H1 (cell line): ENCODE results near the gene PIAS4. TPM values are rescaled to one million over a fixed set of nuclear protein-coding genes. Genes with fewer than 3 reads are reported as not detected.

Experiments used
- CTCF ChIA-PET: fragments of 300-600 bp; sonication (Branson Sonifier 250); formaldehyde crosslinking; loops from one replicate; lab custom pipeline; 2021; ENCODE audit not compliant: partially characterized antibody; lab: Charles Lee
- POLR2A ChIA-PET: fragments of 300-600 bp; sonication (Branson Sonifier 250); formaldehyde crosslinking; loops from one replicate; lab custom pipeline; 2021; ENCODE audit warnings: inconsistent platforms; ENCODE audit not compliant: partially characterized antibody; lab: Charles Lee
- DNase-seq, 2 experiments: peaks; one replicate each; pipeline versions ENCODE4 v3.0.0 to v3.0.0-alpha.2; 2010 to 2022; ENCODE audit warnings: low spot score in 2 of 2, low read depth in 1 of 2, mixed read lengths in 1 of 2
- FAIRE-seq: peaks from 2 replicates; lab custom pipeline; 2011; peaks lifted over from hg19 to GRCh38; lab: Jason Lieb, UNC
- H2AFZ ChIP-seq: 2 replicates; pipeline ENCODE4 v1.8.1; 2012; ENCODE audit warnings: low read length, inconsistent platforms
- H2AK5ac ChIP-seq: 2 replicates; pipeline ENCODE4 v1.6.1; 2013; ENCODE audit warnings: low read depth, low read length
- H2BK120ac ChIP-seq: replicated peaks from 2 replicates; pipeline ENCODE3; 2013; ENCODE audit warnings: low read depth, low read length, inconsistent platforms
- H2BK12ac ChIP-seq: 2 replicates; pipeline ENCODE4 v1.6.1; 2013; ENCODE audit warnings: low read depth, low read length
- H2BK15ac ChIP-seq: 2 replicates; pipeline ENCODE4 v1.6.1; 2013; ENCODE audit warnings: low read length
- H2BK20ac ChIP-seq: 2 replicates; pipeline ENCODE4 v1.6.1; 2013; ENCODE audit warnings: low read length
- H2BK5ac ChIP-seq: 2 replicates; pipeline ENCODE4 v1.6.1; 2013; ENCODE audit warnings: low read depth, low read length
- H3K14ac ChIP-seq: 2 replicates; pipeline ENCODE4 v1.6.1; 2013; ENCODE audit warnings: inconsistent platforms; ENCODE audit not compliant: insufficient read length
- H3K18ac ChIP-seq: 2 replicates; pipeline ENCODE4 v1.6.1; 2013; ENCODE audit warnings: low read length; ENCODE audit errors: extremely low read depth
- H3K23ac ChIP-seq: 2 replicates; pipeline ENCODE4 v1.6.1; 2013; ENCODE audit warnings: inconsistent platforms; ENCODE audit not compliant: insufficient read length
- H3K23me2 ChIP-seq: 2 replicates; pipeline ENCODE4 v1.6.1; 2013; ENCODE audit warnings: low read depth, low read length
- H3K27ac ChIP-seq: 2 replicates; pipeline ENCODE4 v1.6.1; 2011; ENCODE audit warnings: low read depth, low read length, inconsistent platforms
- H3K27me3 ChIP-seq, 4 experiments: replicated peaks in 1 of 4; 1 replicate in 1 of 4; 2 replicates in 3 of 4; pipeline versions ENCODE4 v1.6.1 to v1.8.1; 2011 to 2013; ENCODE audit warnings: low read length in 3 of 4, mild to moderate bottlenecking in 3 of 4, inconsistent platforms in 2 of 4, mixed read lengths in 2 of 4, moderate library complexity in 1 of 4; ENCODE audit not compliant: control insufficient read depth in 3 of 4, insufficient read depth in 3 of 4; ENCODE audit errors: extremely low read depth in 1 of 4
- H3K36me3 ChIP-seq, 4 experiments: 2 replicates each; pipeline versions ENCODE4 v1.6.1 to v1.8.1; 2011 to 2013; ENCODE audit warnings: mild to moderate bottlenecking in 4 of 4, low read length in 3 of 4, moderate library complexity in 2 of 4, control low read depth in 1 of 4, inconsistent platforms in 1 of 4; ENCODE audit not compliant: insufficient read depth in 4 of 4, control insufficient read depth in 2 of 4
- H3K4ac ChIP-seq: replicated peaks from 2 replicates; pipeline ENCODE3; 2013; ENCODE audit warnings: low read length, low read depth, mixed read lengths, inconsistent platforms; ENCODE audit not compliant: insufficient read length
- H3K4me1 ChIP-seq, 4 experiments: replicated peaks in 1 of 4; 1 replicate in 1 of 4; 2 replicates in 3 of 4; pipeline versions ENCODE4 v1.6.1 to v1.8.1; 2011 to 2013; ENCODE audit warnings: low read length in 3 of 4, inconsistent platforms in 2 of 4, mixed read lengths in 1 of 4; ENCODE audit not compliant: insufficient read depth in 4 of 4, control insufficient read depth in 3 of 4
- H3K4me2 ChIP-seq, 2 experiments: 2 replicates each; pipeline versions ENCODE4 v1.6.1 to v1.8.1; 2011 to 2013; ENCODE audit warnings: low read depth in 2 of 2, low read length in 2 of 2, control low read depth in 1 of 2, inconsistent platforms in 1 of 2, mild to moderate bottlenecking in 1 of 2; ENCODE audit not compliant: insufficient read depth in 1 of 2
- H3K4me3 ChIP-seq, 4 experiments: fragments of 200-600, 300-600 bp in 1 of 4; sonication (generic), shearing (Covaris generic), sonication (Bioruptor Twin) in 1 of 4; 2 replicates each; pipeline versions ENCODE4 v1.5.1 to v1.8.1; 2011 to 2016; ENCODE audit warnings: low read length in 4 of 4, low read depth in 3 of 4, control low read depth in 2 of 4, inconsistent platforms in 2 of 4, mild to moderate bottlenecking in 2 of 4, mixed read lengths in 1 of 4, moderate library complexity in 1 of 4; ENCODE audit not compliant: insufficient read depth in 2 of 4; ENCODE audit errors: extremely low read depth in 1 of 4
- H3K56ac ChIP-seq: replicated peaks from 2 replicates; pipeline ENCODE3; 2013; ENCODE audit warnings: low read depth, mild to moderate bottlenecking, mixed read lengths, low read length, inconsistent platforms; ENCODE audit not compliant: insufficient read length
- H3K79me1 ChIP-seq: 2 replicates; pipeline ENCODE4 v1.6.1; 2013; ENCODE audit warnings: low read depth, low read length, control low read depth
- H3K79me2 ChIP-seq, 2 experiments: 2 replicates each; pipeline versions ENCODE4 v1.6.1 to v1.8.1; 2012 to 2013; ENCODE audit warnings: low read length in 2 of 2, mild to moderate bottlenecking in 2 of 2, inconsistent platforms in 1 of 2; ENCODE audit not compliant: insufficient read depth in 2 of 2, control insufficient read depth in 1 of 2
- H3K9ac ChIP-seq, 4 experiments: replicated peaks in 1 of 4; 1 replicate in 1 of 4; 2 replicates in 3 of 4; pipeline versions ENCODE4 v1.6.1 to v1.8.1; 2011 to 2013; ENCODE audit warnings: low read depth in 3 of 4, low read length in 3 of 4, control low read depth in 2 of 4, mild to moderate bottlenecking in 2 of 4, moderate library complexity in 2 of 4, inconsistent platforms in 1 of 4; ENCODE audit errors: extremely low read depth in 1 of 4
- H3K9me3 ChIP-seq, 2 experiments: 2 replicates each; pipeline versions ENCODE4 v1.6.1 to v1.8.1; 2012 to 2013; ENCODE audit warnings: mild to moderate bottlenecking in 2 of 2, moderate library complexity in 2 of 2, control low read depth in 1 of 2, inconsistent platforms in 1 of 2, low read depth in 1 of 2, low read length in 1 of 2, mixed read lengths in 1 of 2; ENCODE audit not compliant: insufficient read depth in 2 of 2
- H4K20me1 ChIP-seq, 2 experiments: replicated peaks in 1 of 2; 2 replicates each; pipeline versions ENCODE3 to v1.8.1; 2011 to 2013; ENCODE audit warnings: inconsistent platforms in 2 of 2, low read length in 2 of 2, mild to moderate bottlenecking in 1 of 2; ENCODE audit not compliant: insufficient read depth in 2 of 2, control insufficient read depth in 1 of 2
- H4K5ac ChIP-seq: 2 replicates; pipeline ENCODE4 v1.6.1; 2013; ENCODE audit warnings: low read length, low read depth, mixed read lengths, inconsistent platforms; ENCODE audit not compliant: insufficient read length
- H4K8ac ChIP-seq: 2 replicates; pipeline ENCODE4 v1.8.0; 2013; ENCODE audit warnings: mild to moderate bottlenecking, moderate library complexity, low read length, inconsistent platforms; ENCODE audit not compliant: insufficient read depth; ENCODE audit errors: extremely low read depth
- H4K91ac ChIP-seq: replicated peaks from 2 replicates; pipeline ENCODE3; 2013; ENCODE audit warnings: low read length, mixed read lengths, inconsistent platforms; ENCODE audit not compliant: insufficient read length
- BACH1 ChIP-seq: IDR thresholded peaks from 2 replicates; pipeline ENCODE4 v1.6.1; 2012; ENCODE audit warnings: low read length, improper control_type of control experiment
- CEBPB ChIP-seq: IDR thresholded peaks from 2 replicates; pipeline ENCODE4 v1.6.1; 2012; ENCODE audit warnings: low read depth, low read length
- GTF2F1 ChIP-seq: IDR thresholded peaks from 2 replicates; pipeline ENCODE4 v1.6.1; 2012; ENCODE audit warnings: low read depth, low read length, improper control_type of control experiment, borderline replicate concordance
- JUN ChIP-seq: IDR thresholded peaks from 2 replicates; pipeline ENCODE4 v1.6.1; 2011; ENCODE audit warnings: low read depth, mild to moderate bottlenecking, improper control_type of control experiment, low read length
- KDM4A ChIP-seq: IDR thresholded peaks from one replicate; pipeline ENCODE4 v1.7.1; 2012; ENCODE audit warnings: low read depth, mild to moderate bottlenecking, moderate library complexity, low read length, inconsistent platforms; ENCODE audit not compliant: severe bottlenecking
- KDM5A ChIP-seq: fragments of 200-600 bp; IDR thresholded peaks from 2 replicates; pipeline ENCODE4 v1.7.1; 2012; ENCODE audit warnings: mild to moderate bottlenecking, low read length, inconsistent platforms, mixed read lengths
- MAX ChIP-seq: IDR thresholded peaks from 2 replicates; pipeline ENCODE4 v1.6.1; 2012; ENCODE audit warnings: inconsistent platforms
- POU5F1 ChIP-seq: IDR thresholded peaks from 2 replicates; pipeline ENCODE4 v1.6.1; 2011; ENCODE audit warnings: low read depth, mild to moderate bottlenecking, low read length, moderate library complexity
- RBBP5 ChIP-seq: IDR thresholded peaks from 2 replicates; pipeline ENCODE4 v1.7.1; 2012; ENCODE audit warnings: low read depth, mild to moderate bottlenecking, inconsistent platforms, low read length, moderate library complexity, borderline replicate concordance
- SP1 ChIP-seq: IDR thresholded peaks from 2 replicates; pipeline ENCODE4 v1.6.1; 2011; ENCODE audit warnings: low read depth, low read length
- SUZ12 ChIP-seq: fragments of 200-600 bp; sonication (generic); IDR thresholded peaks from 2 replicates; pipeline ENCODE4 v1.6.1; 2012; ENCODE audit warnings: mild to moderate bottlenecking, inconsistent platforms, low read length, moderate library complexity, mixed read lengths
- TAF7 ChIP-seq: optimal IDR thresholded peaks from 2 replicates; pipeline ENCODE3; 2011; ENCODE audit warnings: low read depth, mild to moderate bottlenecking, inconsistent platforms, low read length, moderate library complexity, borderline replicate concordance
- YY1 ChIP-seq: IDR thresholded peaks from 2 replicates; pipeline ENCODE4 v1.6.1; 2011; ENCODE audit warnings: low read depth, mild to moderate bottlenecking, low read length
- ZNF274 ChIP-seq: IDR thresholded peaks from 2 replicates; pipeline ENCODE4 v1.7.0; 2012; ENCODE audit warnings: low read length, borderline replicate concordance; ENCODE audit errors: extremely low read depth
- WGBS, 2 experiments: shearing (Covaris generic) in 1 of 2; methylation state at CpG; one replicate each; pipeline versions ENCODE4 v1.1.6 to v1.1.7; 2013 to 2015; ENCODE audit warnings: low lambda C conversion rate in 2 of 2, mixed read lengths in 2 of 2, inconsistent platforms in 1 of 2, low coverage in 1 of 2, missing lambda C conversion rate in 1 of 2; ENCODE audit not compliant: insufficient replicate concordance in 2 of 2, insufficient coverage in 1 of 2, insufficient read length in 1 of 2; ENCODE audit errors: extremely low coverage in 1 of 2, missing lambda C conversion rate in 1 of 2; 5-methylcytosine and 5-hydroxymethylcytosine counted together
- polyA plus RNA-seq, 7 experiments: library from polyadenylated mRNA; depleted of rRNA in 3 of 7; stranded (reverse) in 5 of 7; unstranded in 2 of 7; fragments of >200 nt in 5 of 7; fragments of 200-250 nt in 2 of 7; gene quantifications; 1 replicate in 5 of 7; 2 replicates in 1 of 7; 4 replicates in 1 of 7; pipeline versions ENCODE4 v1.2.1 to v1.2.3, GENCODE V29; 2011 to 2013; ENCODE audit warnings: missing spikeins in 2 of 7, mixed read lengths in 2 of 7
- total RNA-seq: library from RNA; stranded (reverse); fragmentation: NEBNext Ultra II Directional; extraction: Animal tissue kit (Norgen Biotek cat#: 25700); gene quantifications from 2 replicates; pipeline ENCODE4 v1.2.1, GENCODE V29; 2021

PIAS4 gene
- total and polyA plus RNA-seq, 2 of the 8 experiments (the other 6 are each of a cell fraction or from before 2014, with no cell fraction given): 30.2 to 51.4 TPM

GRCh38 chr19:4066176-4066606 is 58.7 kb downstream of the PIAS4 start:
- Histone ChIP-seq H2AK5ac (no peak overlapping the region), H3K27me3 (peaks cover 10 to 24% (median 22%) of the 10 kb centered on the region in 4 experiments), H2BK5ac (no peak overlapping the region), H3K56ac (peak overlapping the region; percentile 30), H3K9ac (peak overlapping the region in 1 of 4 experiments; percentile 71; a peak in 1 of 7 replicates), H3K23me2 (peaks cover 6% of the 10 kb centered on the region; the same call in 1 of the 2 replicates), H4K5ac (no peak overlapping the region), H3K4ac (peak overlapping the region; percentile 38), H3K79me2 (peaks cover 14 to 38% of the 10 kb centered on the region in 2 experiments; a peak in 3 of 4 replicates), H3K79me1 (peaks cover 8% of the 10 kb centered on the region), H2BK120ac (no peak overlapping the region), H4K20me1 (peaks cover 18 to 22% of the 10 kb centered on the region in 2 experiments), H3K18ac (no peak overlapping the region; the same call in 1 of the 2 replicates), H3K4me1 (peaks cover 0 to 26% (median 15%) of the 10 kb centered on the region in 4 experiments; a peak in 6 of 7 replicates), H3K4me2 (peak overlapping the region; percentile 66 to 72), H3K27ac (no peak overlapping the region), H3K14ac (no peak overlapping the region), H2AFZ (no peak overlapping the region), H3K36me3 (no peaks in the 10 kb centered on the region), H3K9me3 (no peaks in the 10 kb centered on the region), H4K91ac (no peak overlapping the region), H3K23ac (no peak overlapping the region), H2BK20ac (no peak overlapping the region), H4K8ac (no peak overlapping the region), H2BK15ac (no peak overlapping the region), H2BK12ac (no peak overlapping the region), H3K4me3 (peak overlapping the region; percentile 34 to 93 (median 46))
- 0% methylated on average over 8 of the region's 31 CpGs; no CpG with 5 or more reads in 1 of the 2 experiments for WGBS, 2 experiments
- CTCF ChIA-PET: interaction anchor here (0.6 to 1.0 kb wide), 2 partner anchors 9 to 186 kb away, joined by 3 read pairs; partner anchors contain the start of gene ATCAY
- POLR2A ChIA-PET: interaction anchor here (0.6 to 1.1 kb wide), 5 partner anchors 8 to 83 kb away, joined by 3 to 4 read pairs (median 3); no protein-coding TSS in a partner anchor
- DNase-seq (peak in 1 of 2 experiments; percentile 77), FAIRE-seq (no peak)
- TF ChIP-seq TAF7 (no peak), KDM4A (peak; percentile 40), CEBPB (no peak), GTF2F1 (no peak), SP1 (no peak), YY1 (no peak), SUZ12 (no peak), RBBP5 (no peak), MAX (no peak), BACH1 (no peak), ZNF274 (no peak), POU5F1 (no peak), JUN (no peak), KDM5A (no peak)
